GM20000 (cell line): ENCODE data around the gene SARS2.
"Not testable (repeated sequence)": the region's sequence is repeated elsewhere in the genome, so short reads cannot be mapped to it uniquely, and the experiment has no call there.

Experiments used
- DNase-seq: peaks from one replicate; pipeline ENCODE4 v3.0.0; 2012; ENCODE audit warnings: low spot score
- CTCF ChIP-seq: IDR thresholded peaks from 2 replicates; pipeline ENCODE4 v1.5.1; 2012; ENCODE audit warnings: mild to moderate bottlenecking, control low read depth; ENCODE audit errors: extremely low read depth, missing control alignments

Gene SARS2

GRCh38 chr19:38875656-38876395, 54.7 kb downstream of the SARS2 start:
- TF ChIP-seq CTCF, result no peak
- no peak for DNase-seq

DNA sequence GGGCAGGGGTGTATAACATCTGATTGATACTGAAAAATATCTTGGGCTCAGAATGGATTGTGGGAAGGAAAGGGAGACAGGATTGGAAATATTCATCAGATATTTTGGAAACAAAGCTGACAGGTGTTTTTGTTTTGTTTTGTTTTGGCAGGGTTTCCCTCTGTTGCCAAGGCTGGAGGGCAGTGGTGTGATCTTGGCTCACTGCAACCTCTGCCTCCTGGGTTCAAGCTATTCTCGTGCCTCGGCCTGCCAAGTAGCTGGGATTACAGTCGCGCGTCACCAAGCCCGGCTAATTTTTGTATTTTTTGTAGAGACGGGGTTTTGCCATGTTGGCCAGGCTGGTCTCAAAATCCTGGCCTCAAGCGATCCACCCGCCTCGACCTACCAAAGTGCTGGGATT, 57.2 kb downstream of the SARS2 start:
- not testable (repeated sequence) for DNase-seq

GRCh38 chr19:38870612-38871011, 60.0 kb downstream of the SARS2 start:
- no peak for TF ChIP-seq CTCF
- no peak for DNase-seq

GRCh38 chr19:38869836-38870607, 60.5 kb downstream of the SARS2 start:
- peak; percentile 80 for TF ChIP-seq CTCF
- peak; percentile 93 for DNase-seq

GRCh38 chr19:38869160-38869835, 61.3 kb downstream of the SARS2 start:
- peak; percentile 50 for DNase-seq
- TF ChIP-seq CTCF, result no peak

DNA sequence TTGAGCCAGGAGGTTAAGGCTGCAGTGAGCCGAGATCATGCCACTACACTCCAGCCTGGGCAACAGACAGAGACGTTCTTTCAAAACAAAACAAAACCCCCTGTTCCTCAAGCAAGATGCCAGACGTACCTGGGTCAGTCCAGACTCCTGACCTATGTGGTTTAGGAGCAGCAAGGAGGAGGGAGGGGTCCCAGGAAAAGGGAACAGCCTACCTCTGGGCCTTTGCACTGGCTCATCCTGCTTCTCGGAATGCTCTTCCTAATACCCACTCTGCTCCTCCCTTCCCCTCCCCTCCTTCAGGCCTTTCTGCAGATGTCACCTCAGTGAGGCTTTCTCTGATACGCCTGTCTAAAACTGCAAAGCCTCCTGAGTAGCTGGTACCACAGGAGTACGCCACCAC, 62.0 kb downstream of the SARS2 start:
- DNase-seq, result no peak
- no peak for TF ChIP-seq CTCF

DNA sequence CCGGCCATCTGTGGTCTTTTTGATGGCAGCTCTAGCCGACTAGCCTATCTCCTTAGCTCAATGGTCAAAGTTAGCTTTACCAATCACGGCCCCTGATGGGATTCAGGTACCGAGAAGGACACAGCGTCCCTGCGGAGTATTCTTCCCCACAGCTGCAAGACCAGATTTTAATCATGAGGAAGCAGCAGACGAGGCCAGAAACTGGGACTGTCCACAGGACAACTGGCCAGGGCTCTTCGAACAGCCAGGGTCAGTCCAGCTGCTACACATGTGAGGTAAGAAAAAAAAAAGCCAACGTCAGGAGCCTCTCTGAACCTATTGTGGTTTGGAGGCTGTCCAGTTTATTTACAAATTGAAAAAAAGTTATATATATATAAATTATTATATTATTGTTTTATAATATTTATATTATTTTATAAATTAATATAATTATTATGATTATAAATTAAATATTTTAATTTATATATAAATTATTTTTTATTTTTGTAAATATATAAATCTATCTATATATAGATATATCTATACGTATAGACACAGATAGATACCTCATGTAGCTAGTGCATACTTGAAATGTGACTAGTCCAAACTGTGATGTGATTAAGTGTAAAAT, 63.3 kb downstream of the SARS2 start:
- no peak for DNase-seq
- TF ChIP-seq CTCF, result no peak
